GM06990 (cell line): ENCODE results near the gene ACTL7B.
A peak's percentile ranks its signal among the peaks of the same experiment; 100 is the strongest.
"Not testable (repeated sequence)": the region's sequence is repeated elsewhere in the genome, so short reads cannot be mapped to it uniquely, and the experiment has no call there.

Experiments
- DNase-seq: peaks from one replicate; pipeline ENCODE4 v3.0.0-alpha.2; 2011; ENCODE audit not compliant: insufficient read length; ENCODE audit errors: extremely low read depth
- H3K27me3 ChIP-seq: replicated peaks from 2 replicates; pipeline ENCODE4 v1.6.0; 2011; ENCODE audit warnings: low read length; ENCODE audit not compliant: control insufficient read depth, insufficient read depth
- H3K36me3 ChIP-seq: 2 replicates; pipeline ENCODE4 v1.5.1; 2011; ENCODE audit warnings: low read length; ENCODE audit not compliant: control insufficient read depth, insufficient read depth
- H3K4me3 ChIP-seq: replicated peaks from 2 replicates; pipeline ENCODE4 v1.5.1; 2011; ENCODE audit warnings: low read depth, mild to moderate bottlenecking, control low read depth, low read length
- CTCF ChIP-seq: IDR thresholded peaks from 2 replicates; pipeline ENCODE4 v1.5.1; 2011; ENCODE audit warnings: low read length, control low read depth, mild to moderate bottlenecking, inconsistent platforms; ENCODE audit not compliant: insufficient read depth, poor library complexity, severe bottlenecking

The ACTL7B gene

GRCh38 chr9:108854641-108855528 lies 901 bp downstream of the ACTL7B start:
- Histone ChIP-seq H3K4me3 (no peak overlapping the region), H3K36me3 (no peaks in the 10 kb centered on the region), H3K27me3 (no peaks in the 10 kb centered on the region)
- no peak for TF ChIP-seq CTCF
- no peak for DNase-seq

- no peak for DNase-seq
- no peaks in the 10 kb centered on the region for H3K36me3 ChIP-seq
Measured at GRCh38 chr9:108854094-108854493, 1.7 kb downstream of the ACTL7B start.

GRCh38 chr9:108852079-108852478 lies 3.7 kb downstream of the ACTL7B start:
- Histone ChIP-seq H3K4me3 (no peak overlapping the region), H3K36me3 (no peaks in the 10 kb centered on the region), H3K27me3 (no peaks in the 10 kb centered on the region)
- DNase-seq = no peak
- TF ChIP-seq CTCF = no peak

More at GRCh38 chr9:108854094-108854493, 1.7 kb downstream of the ACTL7B start:
- Histone ChIP-seq H3K4me3 (no peak overlapping the region), H3K27me3 (no peaks in the 10 kb centered on the region)
- TF ChIP-seq CTCF = no peak

GRCh38 chr9:108851138-108851537 lies 4.6 kb downstream of the ACTL7B start:
- Histone ChIP-seq H3K4me3 (no peak overlapping the region), H3K36me3 (no peaks in the 10 kb centered on the region), H3K27me3 (no peaks in the 10 kb centered on the region)
- no peak for DNase-seq
- no peak for TF ChIP-seq CTCF

- TF ChIP-seq CTCF = peak; percentile 40
- Histone ChIP-seq H3K36me3 (no peaks in the 10 kb centered on the region), H3K27me3 (no peaks in the 10 kb centered on the region), H3K4me3 (no peak overlapping the region)
- DNase-seq = no peak
Measured at GRCh38 chr9:108850293-108850897, 5.4 kb downstream of the ACTL7B start.

- not testable (repeated sequence) for DNase-seq
Measured at GRCh38 chr9:108848296-108848695, 7.5 kb downstream of the ACTL7B start.

More at GRCh38 chr9:108848296-108848695, 7.5 kb downstream of the ACTL7B start:
- not testable (repeated sequence) for H3K27me3 ChIP-seq, H3K36me3 ChIP-seq, H3K4me3 ChIP-seq
